ENCODE measurements around the gene PIK3R3. TPM values are rescaled to one million over a fixed set of nuclear protein-coding genes. Genes with fewer than 3 reads are reported as not detected.
A peak's percentile ranks its signal among the peaks of the same experiment; 100 is the strongest.

PIK3R3 gene
- polyA plus RNA-seq (2011; rRNA removed) (1.6 and 2.2 TPM in 2 replicates), polyA plus RNA-seq (2017; fragmentation: RNase III; extraction: RNeasy Plus Mini Kit Qiagen cat#74134 plus additional on column Dnase treatment) (1.8 to 2.1 TPM (median 2.0 TPM) in 3 replicates), polyA minus RNA-seq (2011; rRNA and poly(A)+ RNA removed) (2.0 and 2.2 TPM in 2 replicates)
- 0.40 and 0.48 TPM in 2 replicates for polyA plus RNA-seq (2012; cell fraction: cytosol; rRNA removed)
- polyA plus RNA-seq (2012; cell fraction: nucleus; rRNA removed), result 0.42 and 0.73 TPM in 2 replicates

DNA sequence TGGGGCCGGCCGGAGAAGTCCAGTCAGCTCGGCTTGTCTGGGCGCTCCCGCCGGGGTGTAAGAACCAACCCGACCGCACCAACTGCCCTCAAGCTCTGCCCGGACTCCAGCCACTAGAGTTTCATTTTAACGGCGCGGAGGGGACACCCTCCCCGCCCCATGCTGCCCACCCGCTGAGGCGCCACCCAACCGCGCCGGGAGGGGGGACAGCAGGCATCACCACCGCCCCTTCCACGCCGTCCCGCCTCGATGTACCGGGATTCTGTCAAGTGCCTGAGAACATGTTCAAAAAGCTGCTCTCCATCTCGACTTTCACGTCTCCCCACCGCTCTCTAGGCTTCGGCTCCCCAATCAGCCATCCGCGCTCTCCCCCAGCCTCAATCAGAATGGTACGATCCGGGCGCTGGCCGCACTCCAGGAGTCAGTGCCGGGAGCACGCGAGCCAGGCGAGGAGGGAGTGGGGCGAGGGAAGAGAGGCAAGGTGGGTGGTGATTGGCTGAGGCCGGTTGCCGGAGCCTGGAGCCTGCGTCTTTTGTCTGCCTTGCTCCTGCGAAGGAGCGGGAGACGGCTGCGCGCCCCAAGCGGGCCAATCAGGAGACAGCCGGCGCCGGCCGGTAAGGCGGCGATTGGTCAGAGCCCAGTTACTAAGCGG is at the start of gene PIK3R3:
Gene PIK3R3 (minus strand): TSS at position 101 of the 652 bp plus-strand sequence. CDS start 677 bp downstream, outside the sequence.
- H3K4me1 ChIP-seq, result peaks cover 34% of the 10 kb centered on the region
- POLR2A ChIA-PET, result interaction anchor here (0.6 to 1.2 kb wide), 5 partner anchors 9 to 328 kb away, joined by 3 to 7 read pairs (median 4); partner anchors contain the start of gene TSPAN1

More for the DNA sequence above, at the start of gene PIK3R3:
- WGBS (ENCODE audit: missing lambda C conversion rate), result under 1% methylated on average over 35 of the region's 55 CpGs
- Histone ChIP-seq H3K9me3 (no peaks in the 10 kb centered on the region), H3K4me2 (peak within 1 kb of the TSS; percentile 88), H3K27ac (peak within 1 kb of the TSS; percentile 90 to 99), H3K4me3 (peak within 1 kb of the TSS; percentile 84)
- CTCF ChIA-PET, result interaction anchor here (1.0 kb wide), 1 partner anchor 98 kb away, joined by 3 read pairs; no protein-coding TSS in a partner anchor
- TF ChIP-seq ZNF302 (CRISPR knock-in tag; IDR thresholded peaks at IDR 0.05), result no peak
- TF ChIP-seq TP53 (CRISPR knock-in tag; IDR thresholded peaks at IDR 0.05), result no peak
- TF ChIP-seq SREBF2 (IDR thresholded peaks at IDR 0.05), result no peak
- no peak for TF ChIP-seq NR3C1 (IDR thresholded peaks at IDR 0.05)
- TF ChIP-seq, protein P1, sequence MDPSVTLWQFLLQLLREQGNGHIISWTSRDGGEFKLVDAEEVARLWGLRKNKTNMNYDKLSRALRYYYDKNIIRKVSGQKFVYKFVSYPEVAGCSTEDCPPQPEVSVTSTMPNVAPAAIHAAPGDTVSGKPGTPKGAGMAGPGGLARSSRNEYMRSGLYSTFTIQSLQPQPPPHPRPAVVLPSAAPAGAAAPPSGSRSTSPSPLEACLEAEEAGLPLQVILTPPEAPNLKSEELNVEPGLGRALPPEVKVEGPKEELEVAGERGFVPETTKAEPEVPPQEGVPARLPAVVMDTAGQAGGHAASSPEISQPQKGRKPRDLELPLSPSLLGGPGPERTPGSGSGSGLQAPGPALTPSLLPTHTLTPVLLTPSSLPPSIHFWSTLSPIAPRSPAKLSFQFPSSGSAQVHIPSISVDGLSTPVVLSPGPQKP (IDR thresholded peaks at IDR 0.05; ENCODE audit: low read depth, low read length), result no peak
- TF ChIP-seq ESRRA (IDR thresholded peaks at IDR 0.05; ENCODE audit: borderline replicate concordance, low read length), result no peak
- TF ChIP-seq HOXB5 (CRISPR knock-in tag; IDR thresholded peaks at IDR 0.05), result no peak
- no peak for TF ChIP-seq NFE2L2 (conservative IDR thresholded peaks at IDR 0.05; ENCODE audit: low read length)
- TF ChIP-seq RNF2 (IDR thresholded peaks at IDR 0.05; ENCODE audit: borderline replicate concordance, low read depth), result no peak
- TF ChIP-seq RFX5 (IDR thresholded peaks at IDR 0.05), result peak; percentile 95; the same call in 1 of the 2 replicates
- TF ChIP-seq POLR2A (IDR thresholded peaks at IDR 0.05; ENCODE audit: low read length), result peak; percentile 94
- no peak for TF ChIP-seq HOXB13 (CRISPR knock-in tag; IDR thresholded peaks at IDR 0.05; ENCODE audit: low read depth)
- TF ChIP-seq EHMT2 (IDR thresholded peaks at IDR 0.05; ENCODE audit: low read depth), result no peak
- TF ChIP-seq, protein P2, sequence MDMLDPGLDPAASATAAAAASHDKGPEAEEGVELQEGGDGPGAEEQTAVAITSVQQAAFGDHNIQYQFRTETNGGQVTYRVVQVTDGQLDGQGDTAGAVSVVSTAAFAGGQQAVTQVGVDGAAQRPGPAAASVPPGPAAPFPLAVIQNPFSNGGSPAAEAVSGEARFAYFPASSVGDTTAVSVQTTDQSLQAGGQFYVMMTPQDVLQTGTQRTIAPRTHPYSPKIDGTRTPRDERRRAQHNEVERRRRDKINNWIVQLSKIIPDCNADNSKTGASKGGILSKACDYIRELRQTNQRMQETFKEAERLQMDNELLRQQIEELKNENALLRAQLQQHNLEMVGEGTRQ (IDR thresholded peaks at IDR 0.05), result no peak
- TF ChIP-seq, protein P3, sequence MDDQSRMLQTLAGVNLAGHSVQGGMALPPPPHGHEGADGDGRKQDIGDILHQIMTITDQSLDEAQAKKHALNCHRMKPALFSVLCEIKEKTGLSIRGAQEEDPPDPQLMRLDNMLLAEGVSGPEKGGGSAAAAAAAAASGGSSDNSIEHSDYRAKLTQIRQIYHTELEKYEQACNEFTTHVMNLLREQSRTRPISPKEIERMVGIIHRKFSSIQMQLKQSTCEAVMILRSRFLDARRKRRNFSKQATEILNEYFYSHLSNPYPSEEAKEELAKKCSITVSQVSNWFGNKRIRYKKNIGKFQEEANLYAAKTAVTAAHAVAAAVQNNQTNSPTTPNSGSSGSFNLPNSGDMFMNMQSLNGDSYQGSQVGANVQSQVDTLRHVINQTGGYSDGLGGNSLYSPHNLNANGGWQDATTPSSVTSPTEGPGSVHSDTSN (IDR thresholded peaks at IDR 0.05), result peak; percentile 34; the same call in 1 of the 2 replicates
- TF ChIP-seq KDM5A (IDR thresholded peaks at IDR 0.05), result no peak
- no peak for TF ChIP-seq KDM1A (IDR thresholded peaks at IDR 0.05; ENCODE audit: low read depth)
- TF ChIP-seq TFCP2L1 (CRISPR knock-in tag; IDR thresholded peaks at IDR 0.05), result no peak
- peak; percentile 35 to 76; a peak in 2 of 5 replicates for TF ChIP-seq JUN (IDR thresholded peaks at IDR 0.05)
- TF ChIP-seq BHLHE40 (IDR thresholded peaks at IDR 0.05; ENCODE audit: low read depth, low read length), result peak; percentile 79
- TF ChIP-seq MAFK (IDR thresholded peaks at IDR 0.05; ENCODE audit: partially characterized antibody), result no peak
- TF ChIP-seq, protein P4, sequence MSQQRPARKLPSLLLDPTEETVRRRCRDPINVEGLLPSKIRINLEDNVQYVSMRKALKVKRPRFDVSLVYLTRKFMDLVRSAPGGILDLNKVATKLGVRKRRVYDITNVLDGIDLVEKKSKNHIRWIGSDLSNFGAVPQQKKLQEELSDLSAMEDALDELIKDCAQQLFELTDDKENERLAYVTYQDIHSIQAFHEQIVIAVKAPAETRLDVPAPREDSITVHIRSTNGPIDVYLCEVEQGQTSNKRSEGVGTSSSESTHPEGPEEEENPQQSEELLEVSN (IDR thresholded peaks at IDR 0.05; ENCODE audit: borderline replicate concordance, low read depth), result peak; percentile 78; the same call in 1 of the 2 replicates
- TF ChIP-seq PHF8 (IDR thresholded peaks at IDR 0.05; ENCODE audit: borderline replicate concordance, low read depth), result no peak; the same call in 1 of the 2 replicates
- no peak for TF ChIP-seq CBX8 (IDR thresholded peaks at IDR 0.05)
- TF ChIP-seq, protein P5, sequence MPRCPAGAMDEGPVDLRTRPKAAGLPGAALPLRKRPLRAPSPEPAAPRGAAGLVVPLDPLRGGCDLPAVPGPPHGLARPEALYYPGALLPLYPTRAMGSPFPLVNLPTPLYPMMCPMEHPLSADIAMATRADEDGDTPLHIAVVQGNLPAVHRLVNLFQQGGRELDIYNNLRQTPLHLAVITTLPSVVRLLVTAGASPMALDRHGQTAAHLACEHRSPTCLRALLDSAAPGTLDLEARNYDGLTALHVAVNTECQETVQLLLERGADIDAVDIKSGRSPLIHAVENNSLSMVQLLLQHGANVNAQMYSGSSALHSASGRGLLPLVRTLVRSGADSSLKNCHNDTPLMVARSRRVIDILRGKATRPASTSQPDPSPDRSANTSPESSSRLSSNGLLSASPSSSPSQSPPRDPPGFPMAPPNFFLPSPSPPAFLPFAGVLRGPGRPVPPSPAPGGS (IDR thresholded peaks at IDR 0.05), result peak; percentile 88
- no peak for TF ChIP-seq JUNB (IDR thresholded peaks at IDR 0.05)
- TF ChIP-seq NPAS2 (CRISPR knock-in tag; IDR thresholded peaks at IDR 0.05; ENCODE audit: borderline replicate concordance), result no peak
- TF ChIP-seq, protein P6, sequence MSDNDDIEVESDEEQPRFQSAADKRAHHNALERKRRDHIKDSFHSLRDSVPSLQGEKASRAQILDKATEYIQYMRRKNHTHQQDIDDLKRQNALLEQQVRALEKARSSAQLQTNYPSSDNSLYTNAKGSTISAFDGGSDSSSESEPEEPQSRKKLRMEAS (IDR thresholded peaks at IDR 0.05), result peak; percentile 76
- TF ChIP-seq GATA3 (IDR thresholded peaks at IDR 0.05; ENCODE audit: borderline replicate concordance), result peak; percentile 92
- no peak for TF ChIP-seq RCOR1 (IDR thresholded peaks at IDR 0.05; ENCODE audit: low read depth, low read length)
- no peak for TF ChIP-seq POLR2AphosphoS2 (conservative IDR thresholded peaks at IDR 0.05; ENCODE audit: low read length)
- DNase-seq (ENCODE audit: low read depth in 1 of 2, low spot score in 1 of 2) (peak; percentile 95 to 97), ATAC-seq (peak; percentile 98), FAIRE-seq (no peak)

Measured in A549 (cell line).